NCI-H2029 (cell line): ENCODE results near the gene A1BG.
"Not testable (repeated sequence)": the region's sequence is repeated elsewhere in the genome, so short reads cannot be mapped to it uniquely, and the experiment has no call there.

Source experiments
- DNase-seq: peaks from one replicate; lab custom pipeline; 2025; lab: John Stamatoyannopoulos, UW

Gene A1BG

GRCh38 chr19:58356766-58357480 is 3.6 kb upstream of the A1BG start:
- no peak for DNase-seq

DNA sequence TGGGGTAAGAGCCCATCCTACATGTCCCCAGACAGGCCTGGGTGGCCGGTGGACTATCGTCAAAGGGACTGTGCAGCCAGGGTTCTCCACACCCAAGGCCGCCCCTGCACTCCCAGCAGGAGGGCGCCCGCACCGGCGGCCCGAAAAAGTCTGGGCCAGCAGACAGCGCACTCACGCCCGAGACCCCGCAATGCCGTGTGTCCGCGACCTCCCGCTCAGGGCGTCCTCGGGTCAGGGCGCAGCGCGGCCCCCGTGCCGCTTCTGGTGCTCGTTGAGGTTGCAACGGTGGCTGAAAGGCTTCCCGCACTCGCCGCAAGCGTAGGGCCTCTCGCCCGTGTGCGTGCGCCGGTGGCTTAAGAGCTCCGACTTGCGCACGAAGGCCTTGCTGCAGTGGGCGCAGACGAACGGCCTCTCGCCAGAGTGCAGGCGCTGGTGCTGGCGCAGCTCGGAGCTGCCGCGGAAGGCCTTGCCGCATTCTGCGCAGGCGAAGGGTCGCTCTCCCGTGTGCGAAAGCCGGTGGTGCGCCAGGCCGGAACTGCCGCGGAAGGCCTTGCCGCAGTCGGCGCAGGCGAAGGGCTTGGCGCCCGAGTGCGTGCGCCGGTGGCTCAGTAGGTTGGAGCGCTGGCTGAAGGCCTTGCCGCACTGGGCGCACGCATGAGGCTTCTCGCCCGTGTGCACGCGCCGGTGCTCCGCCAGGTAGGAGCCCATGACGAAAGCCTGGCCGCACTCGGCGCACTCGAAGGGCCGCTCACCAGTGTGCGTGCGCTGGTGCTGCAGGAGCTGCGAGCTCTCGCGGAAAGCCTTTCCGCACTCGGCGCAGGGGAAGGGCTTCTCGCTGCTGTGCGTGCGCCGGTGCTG is 2.8 kb upstream of the A1BG start:
- DNase-seq: no peak

GRCh38 chr19:58355215-58355796 is 2.0 kb upstream of the A1BG start:
- no peak for DNase-seq

GRCh38 chr19:58354478-58355030 is 1.3 kb upstream of the A1BG start:
- no peak for DNase-seq

GRCh38 chr19:58353717-58354477 is 605 bp upstream of the A1BG start:
- no peak for DNase-seq

DNA sequence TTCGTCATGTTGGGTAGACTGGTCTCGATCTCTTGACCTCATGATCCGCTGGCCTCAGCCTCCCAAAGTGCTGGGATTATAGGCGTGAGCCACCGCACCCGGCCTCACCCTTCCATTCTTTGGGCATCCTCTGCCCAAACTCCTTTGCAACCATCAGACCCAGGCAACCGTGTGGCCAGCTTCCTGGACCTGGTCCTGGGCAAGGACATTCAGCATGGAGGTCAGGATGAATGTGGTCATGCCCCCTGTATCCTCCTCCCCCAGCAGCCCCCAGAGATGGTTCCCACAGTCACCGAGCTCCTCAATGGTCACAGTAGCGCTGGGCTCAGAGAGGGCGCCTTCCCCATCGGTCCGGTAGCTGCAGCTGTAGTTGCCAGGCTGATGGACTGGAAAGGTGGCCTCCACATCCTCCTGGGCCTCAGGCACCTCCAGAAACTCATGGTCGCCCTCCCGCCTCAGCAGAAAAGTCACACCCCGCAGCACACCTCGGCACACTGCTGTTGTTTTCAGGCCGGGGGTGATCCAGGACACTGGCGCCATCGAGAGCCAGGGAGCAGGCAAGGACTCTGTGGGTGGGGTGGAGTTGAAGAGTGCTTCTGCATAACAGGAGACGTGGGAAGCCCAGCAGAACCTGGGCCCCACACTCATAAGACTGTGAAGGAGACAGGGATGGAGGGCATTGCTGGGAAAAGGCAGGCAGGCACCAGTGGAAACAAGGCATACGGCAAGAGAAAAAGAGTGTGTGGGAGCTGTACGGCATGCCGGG is 1.1 kb downstream of the A1BG start:
- DNase-seq: no peak

- no peak for DNase-seq
These were observed 1.8 kb downstream of the A1BG start for GRCh38 chr19:58351558-58351878.

- no peak for DNase-seq
These were observed 2.3 kb downstream of the A1BG start for GRCh38 chr19:58350871-58351557.

- DNase-seq: no peak
These were observed 3.1 kb downstream of the A1BG start for GRCh38 chr19:58350001-58350861.

GRCh38 chr19:58349590-58349989 is 3.7 kb downstream of the A1BG start:
- no peak for DNase-seq

DNA sequence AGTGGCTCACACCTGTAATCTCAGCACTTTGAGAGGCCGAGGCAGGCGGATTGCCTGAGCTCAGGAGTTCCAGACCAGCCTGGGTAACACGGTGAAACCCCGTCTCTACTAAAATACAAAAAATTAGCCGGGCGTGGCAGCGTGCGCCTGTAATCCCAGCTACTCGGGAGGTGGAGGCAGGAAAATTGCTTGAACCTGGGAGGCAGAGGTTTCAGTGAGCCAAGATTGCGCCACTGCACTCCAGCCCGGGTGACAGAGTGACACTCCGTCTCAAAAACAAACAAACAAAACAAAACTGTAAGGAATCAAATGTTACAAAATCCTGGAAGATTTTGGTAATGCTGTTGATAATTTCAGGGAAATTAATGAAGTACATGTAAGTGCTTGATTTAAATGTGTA is 5.2 kb downstream of the A1BG start:
- DNase-seq: not testable (repeated sequence)

DNA sequence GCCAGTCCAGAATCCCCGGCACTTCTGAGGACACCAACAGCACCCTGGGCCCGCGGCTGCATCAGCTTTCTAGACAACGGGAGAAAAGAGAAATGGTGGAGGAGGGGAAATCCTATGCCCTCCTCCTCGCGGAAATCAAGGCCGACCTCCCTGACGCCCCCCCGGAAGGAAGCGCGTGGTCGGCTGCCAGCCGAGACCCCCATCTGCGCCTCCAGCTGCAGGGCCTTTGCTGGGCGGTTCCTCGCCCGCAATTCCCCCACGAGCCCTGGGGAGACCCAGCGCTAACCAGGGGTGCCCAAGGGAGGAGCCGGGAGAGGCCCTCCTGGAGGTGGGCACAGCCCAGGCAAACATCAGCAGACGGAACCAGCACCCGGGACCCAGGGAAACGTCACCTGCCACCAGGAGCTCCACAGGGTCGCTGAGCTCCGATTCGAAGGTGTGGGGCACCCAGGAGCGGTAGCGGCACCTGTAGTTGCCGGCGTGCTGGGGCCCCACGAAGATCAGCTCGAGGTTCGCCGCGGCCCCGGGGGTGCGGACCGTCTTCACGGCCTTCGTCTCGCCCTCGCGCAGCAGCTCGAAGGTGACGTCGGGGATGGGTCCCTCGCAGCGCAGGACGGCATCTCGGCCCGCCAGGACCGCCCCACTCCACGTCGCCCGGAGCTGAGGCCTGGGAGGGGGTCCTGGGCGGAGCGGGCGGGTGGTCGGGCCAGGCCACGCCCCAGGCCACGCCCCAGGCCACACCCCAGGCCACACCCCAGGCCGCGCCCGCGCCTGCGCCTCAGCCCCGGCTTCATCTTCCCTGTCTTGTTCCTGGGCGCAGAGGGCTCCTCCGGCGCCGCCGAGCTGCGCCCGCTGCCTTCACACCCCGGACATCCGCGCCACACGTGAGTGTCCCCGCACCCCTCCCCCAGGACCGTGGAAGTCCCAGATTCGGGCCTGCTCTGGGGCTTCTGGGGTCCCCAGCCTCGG is 6.0 kb downstream of the A1BG start:
- peak; percentile 33 for DNase-seq

DNA sequence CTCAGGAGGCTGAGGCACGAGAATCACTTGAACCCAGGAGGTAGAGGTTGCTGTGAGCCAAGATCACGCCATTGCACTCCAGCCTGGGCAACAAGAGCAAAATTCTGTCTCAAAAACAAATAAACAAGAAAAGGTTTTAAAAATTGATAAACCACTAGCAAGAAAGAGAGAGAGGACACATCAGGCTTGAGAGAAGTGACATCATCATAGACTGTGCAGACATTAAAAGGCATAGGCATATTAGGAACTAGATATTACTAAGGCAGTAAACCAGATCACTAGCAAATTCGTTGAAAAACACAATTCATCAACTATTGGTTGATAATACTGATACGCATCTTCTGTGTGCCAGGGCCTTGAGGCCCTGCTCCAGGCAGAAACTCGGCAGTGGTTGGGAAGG is 7.7 kb downstream of the A1BG start:
- no peak for DNase-seq

GRCh38 chr19:58338825-58339558 is 14.3 kb downstream of the A1BG start:
- no peak for DNase-seq

- DNase-seq: no peak
These were observed 15.0 kb downstream of the A1BG start for GRCh38 chr19:58338336-58338735.

GRCh38 chr19:58336820-58337219 is 16.5 kb downstream of the A1BG start:
- DNase-seq: no peak

DNA sequence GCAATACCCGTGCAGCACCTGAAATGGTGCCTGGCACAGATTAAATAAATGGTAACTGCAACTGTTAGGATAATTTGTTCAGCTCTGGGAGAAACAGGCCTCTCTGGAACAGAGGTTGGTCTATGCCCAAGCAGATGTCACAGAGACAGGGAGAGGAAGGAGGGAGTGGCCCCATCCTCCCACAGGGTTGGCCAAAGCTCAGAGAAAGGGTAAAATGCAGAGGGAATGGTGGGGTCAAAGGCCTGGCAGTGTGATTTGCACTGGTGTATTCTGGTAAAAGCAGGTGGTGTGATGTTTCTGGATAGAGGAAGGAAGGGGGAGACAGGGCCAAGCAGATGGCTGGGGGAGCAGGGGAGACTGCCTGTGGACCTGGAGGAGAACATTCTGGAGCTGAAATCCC is 17.1 kb downstream of the A1BG start:
- DNase-seq: no peak

DNA sequence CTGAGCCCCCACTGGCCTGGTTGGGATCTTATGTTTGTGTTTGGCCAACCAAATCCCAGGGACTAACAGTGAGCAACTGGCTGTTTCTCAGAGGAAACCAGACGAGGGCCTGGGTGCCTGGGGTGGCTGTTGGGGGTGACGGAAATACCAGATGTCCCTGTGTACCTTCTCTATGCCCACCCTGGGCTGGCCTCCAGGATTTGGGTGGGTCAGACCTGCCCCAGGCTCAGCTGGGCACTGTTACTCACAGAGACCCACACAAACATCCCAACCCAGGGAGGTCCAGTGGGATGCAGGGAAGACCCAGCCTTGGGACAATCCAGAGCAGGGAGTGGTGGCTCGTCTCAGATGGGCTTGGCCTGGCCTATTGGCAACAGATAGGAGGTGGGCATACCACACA is 17.7 kb downstream of the A1BG start:
- no peak for DNase-seq
